NCI-H2227 (cell line): ENCODE results near the gene NR2F2.

Source experiments
- DNase-seq: peaks from one replicate; lab custom pipeline; 2025; ENCODE audit not compliant: unreplicated experiment; lab: John Stamatoyannopoulos, UW

The NR2F2 gene

DNA sequence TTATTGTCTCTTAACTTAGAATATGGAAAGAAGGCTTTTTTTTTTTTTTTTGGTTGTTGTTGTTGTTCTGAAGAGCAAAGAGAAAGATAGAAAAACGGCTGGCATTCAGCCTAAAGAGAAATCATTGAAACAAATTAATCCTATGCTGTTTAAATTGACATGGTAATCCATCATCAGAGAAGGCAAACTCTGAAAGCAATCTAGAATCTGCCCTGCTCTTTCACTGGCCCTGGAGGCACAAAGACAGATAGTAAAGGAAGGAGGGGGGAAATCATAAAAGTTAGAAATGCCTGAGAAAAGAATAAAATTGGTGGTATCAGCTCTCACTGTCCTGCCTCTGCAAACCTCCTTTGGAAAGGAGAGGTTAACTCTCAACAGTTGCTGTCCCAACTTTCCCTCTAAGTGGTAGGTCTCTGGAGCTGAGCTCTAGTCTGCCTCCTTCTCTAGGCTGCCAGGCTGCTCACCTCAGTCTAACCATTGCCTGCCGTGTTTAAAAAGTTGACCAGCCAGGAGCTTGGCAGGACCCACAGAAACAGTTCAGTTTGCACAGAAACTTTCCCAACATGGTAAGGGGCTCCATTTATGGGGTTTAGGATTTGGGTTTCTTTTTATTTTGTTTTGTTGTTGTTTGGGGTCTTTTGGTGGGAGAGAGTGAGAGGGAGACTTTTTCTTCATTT lies 13.4 kb upstream of the NR2F2 start:
- no peak for DNase-seq

DNA sequence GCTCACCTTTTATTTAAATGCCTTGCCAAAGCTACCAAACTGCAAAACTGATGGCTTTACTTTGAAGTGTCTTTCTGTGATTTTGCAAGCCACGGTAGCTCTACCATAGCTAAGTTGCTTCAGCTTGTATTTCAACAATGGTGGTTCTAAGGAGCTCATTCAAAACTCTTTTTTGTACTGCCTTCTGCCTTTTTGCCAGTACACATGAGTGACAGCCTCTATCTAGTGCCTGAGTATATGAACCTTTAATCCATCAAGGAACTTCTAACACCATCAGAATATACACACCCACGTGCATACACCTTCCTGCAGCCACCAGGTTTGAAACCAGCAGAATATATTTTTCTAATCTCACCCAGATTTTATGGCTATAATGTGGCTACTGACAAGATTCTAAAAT lies 10.4 kb upstream of the NR2F2 start:
- DNase-seq: no peak

DNA sequence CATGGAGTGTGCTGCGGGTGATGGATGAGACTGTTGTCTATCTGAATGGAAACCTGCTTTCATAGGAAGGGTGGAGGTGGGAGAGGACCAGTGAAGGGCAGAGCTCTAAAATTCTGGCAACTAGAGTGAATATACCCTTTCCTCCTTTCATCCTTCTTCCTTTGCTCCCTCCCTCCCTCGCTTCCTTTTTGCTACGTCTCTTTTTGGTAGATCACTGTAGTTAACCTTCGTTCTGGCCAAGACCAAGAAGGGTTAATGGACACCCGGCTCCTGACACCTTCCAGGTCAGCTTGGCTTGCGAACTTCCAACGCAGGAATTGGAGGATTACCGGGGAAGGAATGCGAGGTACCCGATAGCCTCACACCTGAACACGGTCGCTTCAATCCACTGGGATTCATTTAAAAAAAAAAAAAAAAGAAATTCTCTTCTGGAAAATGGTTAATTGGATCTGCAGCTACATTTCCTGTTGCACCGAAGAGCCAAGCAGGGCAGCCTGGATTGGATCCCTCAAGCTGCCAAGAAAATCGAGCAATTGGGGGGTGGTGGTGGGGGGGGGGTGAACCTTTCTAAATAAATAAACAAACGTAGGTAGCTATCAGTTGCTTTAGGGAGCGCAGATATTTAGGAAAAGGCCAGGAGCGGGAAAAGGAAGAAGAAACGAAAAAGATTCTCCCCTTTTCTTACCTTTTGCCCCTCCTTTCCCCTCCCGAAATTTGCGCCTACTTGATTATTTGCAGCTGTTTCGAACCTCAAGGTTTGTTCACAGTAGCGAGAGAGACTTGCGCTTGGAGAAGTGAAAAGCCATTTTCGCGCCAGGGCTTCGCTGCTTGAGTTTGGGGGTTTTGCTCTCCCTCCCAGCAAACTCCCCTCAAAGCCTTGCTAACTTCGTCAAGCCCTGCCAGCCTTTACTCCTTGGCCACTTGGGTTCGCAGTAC lies 9.5 kb upstream of the NR2F2 start:
- no peak for DNase-seq

DNA sequence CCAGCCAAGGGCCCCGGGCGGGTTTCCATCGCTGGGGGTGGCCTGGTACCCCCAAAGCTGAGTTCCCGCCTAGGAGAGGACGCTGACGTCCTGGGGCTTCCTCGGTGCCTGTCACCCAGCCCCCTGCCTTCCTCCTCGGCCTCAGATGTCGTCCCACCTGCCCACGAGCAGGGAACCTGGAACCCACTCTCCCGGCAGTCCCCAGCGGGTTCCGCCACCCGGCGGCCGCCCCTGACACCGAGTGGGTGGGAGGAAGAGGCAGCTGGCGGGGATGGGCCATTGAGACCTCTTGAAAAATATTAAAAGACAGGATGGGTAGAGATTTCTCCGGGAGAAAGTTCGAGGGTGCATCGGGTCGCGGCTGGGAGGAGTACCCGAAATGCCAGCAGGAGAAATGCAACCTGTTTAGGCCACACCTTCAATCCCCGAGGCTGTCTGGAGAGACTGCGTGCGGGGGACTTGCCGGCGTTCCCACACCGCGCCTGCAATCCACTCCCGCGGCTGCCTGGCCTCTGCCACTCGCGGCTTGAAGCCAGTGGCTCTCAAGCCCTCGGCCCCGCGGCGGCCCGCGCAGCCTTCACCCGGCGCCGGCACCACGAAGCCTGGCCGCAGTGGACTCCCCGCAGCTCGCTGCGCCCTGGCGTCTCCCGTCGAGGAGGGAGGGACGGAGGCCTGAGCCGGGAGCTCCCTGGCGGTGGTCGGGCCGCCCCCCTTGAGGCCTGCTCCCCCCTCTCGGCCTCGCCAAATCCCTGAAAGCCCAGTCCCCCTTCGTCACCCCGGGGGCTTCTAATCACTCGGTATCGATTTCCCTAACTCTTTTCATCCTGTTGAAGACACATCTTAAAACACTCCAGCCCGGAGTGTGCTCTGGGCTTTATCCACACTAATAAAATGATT lies 8.6 kb upstream of the NR2F2 start:
- no peak for DNase-seq

DNA sequence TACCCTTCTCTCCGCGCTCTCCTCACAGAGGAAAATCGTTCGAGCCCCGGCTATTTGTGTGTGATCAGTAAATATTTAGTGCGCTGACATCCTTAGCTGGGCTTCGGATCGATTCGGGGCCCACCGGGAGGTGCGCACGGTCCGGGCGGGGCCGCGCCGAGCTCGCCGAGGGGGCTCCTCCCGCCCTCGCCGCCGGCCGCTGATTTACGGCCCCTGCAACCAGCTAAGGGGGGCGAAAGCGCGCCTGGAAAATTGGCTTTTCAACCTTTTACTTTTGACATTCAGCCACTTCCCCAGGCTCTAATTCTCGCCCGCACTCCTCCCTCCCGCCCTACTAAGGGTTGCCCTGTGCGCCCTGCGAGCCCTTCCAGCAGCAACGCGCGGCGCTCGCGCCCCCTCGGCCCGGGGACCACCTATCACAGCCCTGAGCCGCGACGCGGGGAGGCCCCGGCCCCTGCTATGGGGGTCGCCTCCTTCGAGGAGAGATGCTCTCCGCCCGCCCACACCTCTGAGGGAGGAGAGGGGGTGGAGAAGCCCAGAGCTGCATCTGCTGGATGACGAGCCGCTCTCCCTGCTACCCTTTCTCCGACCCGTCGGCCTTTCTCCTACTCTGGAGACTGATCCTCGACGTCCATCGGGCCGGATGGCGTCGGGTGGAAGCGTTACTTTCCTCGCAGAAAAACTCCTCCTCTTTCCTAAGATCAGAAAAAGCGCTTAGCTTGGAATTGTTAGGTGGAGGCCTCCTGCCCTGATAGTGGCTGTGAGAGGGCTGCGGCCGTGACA lies 7.8 kb upstream of the NR2F2 start:
- no peak for DNase-seq

DNA sequence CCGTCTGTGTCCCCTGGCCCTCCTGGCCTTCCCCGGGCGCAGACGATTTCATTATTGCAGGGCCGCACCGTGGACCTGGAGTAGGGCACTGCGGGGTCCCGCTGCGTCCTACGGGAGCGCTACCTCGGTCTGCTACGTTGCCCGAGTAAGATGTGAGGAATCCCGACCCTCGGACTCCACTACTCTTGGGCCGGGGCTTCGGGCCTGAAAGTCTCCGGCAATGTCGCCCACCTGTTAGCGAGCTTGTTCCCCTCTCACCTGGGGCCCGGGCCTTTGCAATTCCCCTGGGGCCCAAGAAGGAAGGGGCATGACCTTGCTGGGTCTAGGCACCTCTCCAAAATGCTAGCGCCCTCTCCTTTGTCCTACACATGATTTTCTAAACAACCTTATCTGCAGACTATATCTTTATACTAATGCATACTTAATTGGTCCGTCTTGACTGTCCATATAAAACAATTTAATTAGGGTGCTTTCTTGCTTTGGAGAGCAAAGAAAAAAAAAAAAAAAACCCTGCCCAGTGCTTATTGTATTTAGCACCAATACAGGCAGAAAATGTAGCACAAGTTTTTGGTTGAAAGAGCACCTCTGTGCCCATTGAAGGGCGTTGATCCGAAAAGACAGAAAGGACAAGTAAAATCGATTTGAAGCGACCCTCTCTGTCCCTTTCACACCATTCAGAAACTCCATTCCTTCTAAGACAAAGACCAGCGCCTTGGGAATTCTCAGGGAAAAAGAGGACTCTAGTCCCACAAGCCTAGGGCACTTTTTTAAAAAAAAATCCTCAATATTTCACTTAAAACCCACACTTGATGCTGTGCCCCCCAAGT lies 7.0 kb upstream of the NR2F2 start:
- DNase-seq: no peak

DNA sequence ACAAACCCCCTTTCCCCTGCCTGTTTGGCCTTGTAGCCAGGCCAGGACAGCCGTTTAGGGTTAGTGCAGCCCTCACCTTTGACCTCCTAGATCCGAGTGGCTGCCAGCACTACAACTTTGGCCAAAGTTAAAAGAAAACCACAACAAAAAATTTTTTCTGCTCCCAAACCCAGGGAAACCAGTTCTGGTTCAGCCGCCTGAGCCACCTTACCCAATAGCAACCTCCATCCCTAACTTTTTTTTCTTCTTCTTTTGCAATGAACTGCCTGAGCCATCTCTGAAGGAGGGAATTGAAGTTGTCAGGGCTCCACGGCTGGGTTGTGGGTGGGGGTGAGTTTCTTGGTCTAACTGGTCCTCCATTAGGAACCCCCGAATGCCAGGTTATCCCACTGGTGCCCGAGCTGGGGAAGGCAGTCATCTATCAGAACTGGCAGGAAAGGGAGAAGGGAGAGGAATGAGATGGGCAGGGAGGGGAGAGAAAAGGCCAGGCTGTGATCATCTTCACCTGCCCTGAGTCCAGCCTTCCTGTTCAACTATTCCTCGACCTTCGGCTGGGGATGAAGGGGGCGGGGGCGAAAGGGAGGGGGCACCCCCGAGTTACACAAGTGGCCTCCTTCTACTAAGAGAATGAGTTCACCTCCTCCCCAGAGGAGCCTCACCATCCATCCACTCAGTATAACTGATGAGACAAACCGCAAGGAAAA lies 6.2 kb upstream of the NR2F2 start:
- DNase-seq: no peak

DNA sequence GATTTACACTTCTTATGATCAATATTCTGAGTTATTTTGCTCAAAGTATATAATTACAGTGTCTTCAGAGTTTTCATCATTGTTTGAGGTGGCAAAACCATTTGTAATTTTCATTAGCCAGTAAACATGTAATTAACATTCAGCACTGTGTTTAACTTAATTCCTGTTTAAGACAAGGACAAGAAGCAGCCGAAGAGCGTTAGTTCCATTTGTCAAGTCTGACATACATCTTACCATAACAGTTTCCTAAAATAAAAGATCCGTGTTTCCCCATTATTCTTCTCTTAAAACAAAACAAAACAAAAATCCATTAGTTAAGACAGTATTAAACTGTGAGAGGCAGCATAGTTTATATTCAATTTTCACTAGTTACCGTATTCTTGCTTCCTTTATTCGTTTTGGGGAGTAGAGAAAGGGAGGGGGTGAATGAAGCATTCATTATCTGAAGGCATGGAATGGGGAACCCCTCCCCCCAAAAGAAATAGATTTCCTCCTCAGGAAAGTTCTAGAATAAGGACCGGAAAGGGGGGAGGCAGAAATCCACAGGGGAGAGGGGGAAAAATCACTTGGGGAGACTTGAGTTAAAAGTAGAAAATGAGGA lies 5.5 kb upstream of the NR2F2 start:
- DNase-seq: no peak

DNA sequence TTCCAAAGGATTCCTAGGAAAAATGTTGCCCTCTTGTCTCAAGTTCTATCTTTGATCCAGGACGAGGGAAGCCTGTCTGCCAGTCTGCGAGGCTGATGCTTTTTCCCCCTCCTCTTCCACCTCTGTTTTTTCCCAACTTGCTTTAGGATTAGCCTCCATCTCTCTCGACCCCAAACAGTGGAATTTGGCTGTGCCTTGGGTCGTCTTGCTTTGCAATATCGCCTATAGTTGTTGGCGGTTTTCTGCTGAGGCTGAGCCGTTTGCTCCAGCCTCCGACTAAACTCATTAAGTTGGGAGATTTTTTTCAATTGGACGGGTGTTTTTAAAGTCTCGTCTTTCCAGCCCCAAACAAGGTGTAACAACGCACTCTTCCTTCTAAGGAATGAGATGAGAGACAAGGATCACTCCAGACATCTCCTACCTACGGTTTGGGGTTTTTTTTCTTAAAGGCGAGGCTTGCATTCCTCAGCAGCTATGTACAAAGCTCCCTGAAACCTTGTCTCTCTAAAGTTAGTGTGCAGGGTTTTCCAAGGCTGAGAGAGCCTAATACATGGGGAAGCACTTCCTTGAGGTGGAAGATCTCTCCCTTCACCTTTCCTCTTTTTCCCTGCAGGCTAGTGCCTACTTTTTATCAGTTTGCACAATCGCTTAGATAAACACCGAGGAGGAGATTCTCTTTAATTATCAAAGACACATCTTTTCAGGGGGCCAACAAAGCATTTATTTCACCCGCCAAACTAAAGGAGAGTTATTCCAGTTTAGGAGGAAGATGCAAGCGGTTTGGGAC lies 4.8 kb upstream of the NR2F2 start:
- no peak for DNase-seq

DNA sequence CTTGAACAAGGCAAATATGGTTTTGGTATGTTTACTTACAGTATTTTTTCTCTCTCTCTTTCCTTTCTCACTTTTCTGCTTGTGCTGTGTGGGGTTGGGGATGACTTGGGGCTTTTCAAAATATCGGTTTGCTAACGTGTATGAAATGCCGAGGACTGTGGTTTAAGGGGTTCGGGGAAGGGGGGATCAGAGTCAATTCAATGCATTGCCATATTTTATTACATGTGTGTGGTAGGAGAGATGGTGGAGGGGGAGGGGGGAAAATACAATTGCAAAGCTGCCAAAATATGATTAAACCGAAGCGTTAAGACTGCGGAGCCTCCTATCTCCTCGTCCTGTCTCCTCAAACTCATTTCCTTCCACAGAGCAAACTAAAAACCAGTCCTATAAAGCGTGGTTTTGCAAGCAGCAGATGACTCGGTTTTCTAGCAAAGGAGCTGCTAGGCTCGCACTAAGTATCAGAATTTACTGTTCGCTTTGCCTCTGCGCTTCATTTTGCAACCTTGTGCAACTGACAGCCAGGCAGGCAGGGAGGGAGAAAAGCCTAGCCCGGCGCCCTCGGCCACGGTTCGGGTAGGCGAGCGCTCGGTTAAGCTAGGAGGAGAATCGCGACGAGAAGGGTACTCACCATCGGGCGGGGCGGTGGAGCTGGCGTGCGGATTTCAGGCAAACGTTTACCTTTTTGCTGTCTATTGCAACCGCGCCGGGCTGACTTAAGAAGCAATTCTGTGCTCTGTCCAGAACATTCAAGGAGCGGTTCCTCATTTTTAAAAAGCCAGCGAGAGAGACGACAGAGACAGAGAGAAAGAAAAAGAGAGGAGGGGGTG lies 4.0 kb upstream of the NR2F2 start:
- no peak for DNase-seq

DNA sequence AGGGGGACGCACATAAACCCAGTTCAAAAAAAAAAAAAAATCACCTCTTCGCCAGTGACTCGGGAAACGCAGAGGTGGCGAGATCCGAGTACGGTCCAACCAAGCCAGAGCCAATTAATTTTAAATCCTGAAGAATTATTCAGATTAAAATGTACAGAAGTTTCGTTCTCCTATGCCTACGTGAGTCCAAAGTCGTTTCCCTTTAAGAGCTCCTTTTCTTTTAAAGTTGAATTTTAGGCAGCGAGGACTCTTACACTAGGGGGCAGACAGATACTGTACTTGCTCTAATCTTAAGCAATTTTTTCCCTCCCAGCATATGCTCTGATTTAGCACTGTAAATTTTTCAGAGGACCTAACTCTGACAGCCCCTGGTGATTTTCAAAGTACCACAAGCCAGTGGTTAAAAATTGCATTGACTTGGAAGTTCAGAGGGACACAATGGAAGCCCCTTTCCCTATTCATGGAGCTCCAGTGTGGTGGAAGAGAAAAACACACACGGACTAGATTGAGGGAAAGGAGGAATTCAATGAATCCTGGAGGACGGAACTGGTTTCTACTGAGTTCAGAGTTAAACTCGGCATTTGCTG lies 3.3 kb upstream of the NR2F2 start:
- DNase-seq: peak; percentile 80

DNA sequence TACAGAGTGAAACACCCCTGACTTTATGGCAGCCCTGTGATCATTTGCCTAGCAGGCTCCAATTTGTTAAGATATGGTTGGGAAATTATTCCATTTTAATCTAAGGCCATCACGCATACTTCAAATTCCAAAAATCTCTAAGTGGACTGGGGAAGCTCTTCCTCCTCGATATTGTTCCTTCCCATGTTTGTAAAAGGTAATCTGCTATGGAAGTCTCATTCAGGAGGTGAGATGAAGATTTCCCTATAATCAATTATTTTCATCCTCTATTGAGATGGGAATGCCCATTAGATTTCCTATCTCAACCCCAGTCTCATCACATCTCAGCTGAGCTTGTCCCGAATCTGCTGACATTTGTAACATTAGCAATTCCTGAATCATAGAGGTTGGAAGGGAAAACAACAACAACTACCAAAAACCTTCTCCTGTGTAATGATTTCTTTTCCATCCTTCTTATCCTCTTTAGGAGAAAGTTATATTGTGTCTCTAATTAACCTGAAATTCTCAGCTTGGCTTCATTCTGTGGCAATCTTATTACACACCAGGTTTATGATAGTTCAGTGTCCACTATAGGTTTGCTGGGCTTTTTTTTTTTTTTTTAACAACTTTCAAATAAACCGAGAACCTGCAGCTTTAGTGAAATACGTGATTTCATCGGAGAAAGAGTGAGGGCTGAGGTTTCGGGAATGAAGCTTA lies 2.2 kb upstream of the NR2F2 start:
- no peak for DNase-seq

DNA sequence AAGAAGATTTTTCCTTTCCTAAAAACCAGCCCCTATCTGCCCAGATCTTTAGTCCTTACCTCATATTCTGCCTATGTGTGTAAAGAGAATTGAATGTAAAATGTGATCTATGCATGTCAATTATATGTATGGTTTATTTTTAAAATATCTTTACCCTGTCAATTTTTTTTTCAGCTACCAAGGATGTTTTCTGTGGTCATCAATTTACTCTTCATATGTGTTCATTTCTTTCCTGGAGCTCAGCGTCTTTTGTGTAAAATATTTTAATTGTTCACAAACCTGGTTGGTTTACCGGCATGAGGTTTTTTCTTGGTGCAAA lies 1.7 kb upstream of the NR2F2 start:
- DNase-seq: no peak

DNA sequence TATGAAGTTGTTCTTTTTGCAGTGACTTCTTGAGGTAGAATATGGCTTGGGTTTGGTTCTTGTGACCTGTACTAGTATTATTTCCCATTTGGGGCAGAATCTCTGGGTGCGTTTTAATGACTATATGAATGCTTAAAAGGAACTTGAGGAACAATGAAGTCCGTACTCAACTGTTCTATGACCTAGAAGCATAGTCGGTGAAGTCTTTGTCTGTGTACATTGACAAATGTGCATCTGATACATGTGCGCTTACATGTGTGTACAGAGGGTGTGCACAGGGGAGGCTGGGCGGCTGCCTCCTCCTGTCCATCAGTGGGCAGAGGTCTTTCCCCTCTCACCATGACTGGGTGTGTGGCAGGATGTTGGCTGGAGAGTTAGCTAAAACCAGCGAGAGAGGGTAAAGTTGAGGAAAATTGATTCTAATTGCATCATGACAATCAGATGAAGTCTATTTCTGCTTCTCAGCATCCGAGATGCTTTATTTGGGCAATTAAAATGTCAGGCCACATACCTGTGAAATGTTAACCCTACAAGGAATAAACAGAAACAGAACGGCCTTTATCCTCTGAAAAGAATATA lies 1.0 kb upstream of the NR2F2 start:
- no peak for DNase-seq

DNA sequence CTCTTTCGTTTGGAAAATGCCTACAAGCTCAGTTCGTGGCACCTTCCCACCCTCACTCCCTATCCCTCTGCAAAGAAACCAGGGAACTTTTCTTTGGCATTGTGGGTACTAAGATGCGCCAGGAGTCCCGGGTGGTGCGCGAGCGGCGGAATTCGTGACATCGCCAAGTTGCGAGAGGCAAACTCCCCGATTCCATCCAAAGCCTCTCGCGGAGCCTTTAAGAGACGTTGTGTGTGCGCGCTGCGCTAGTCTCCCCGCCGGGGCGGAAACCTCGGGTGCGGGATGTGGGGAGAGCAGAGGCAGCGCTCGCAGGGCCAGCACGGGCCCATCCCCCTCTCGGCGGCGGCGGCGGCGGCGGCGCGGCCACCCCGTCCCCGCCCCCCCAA lies 443 bp upstream of the NR2F2 start:
- peak; percentile 91 for DNase-seq
